Duodenal mucosa (tissue), 2 donors: ENCODE results near the gene LRRC8B.

Experiments
- H3K27ac ChIP-seq: one replicate; pipeline ENCODE4 v1.7.0; 2013; ENCODE audit warnings: low read depth, low read length
- H3K27me3 ChIP-seq, 2 donors: one replicate each; pipeline ENCODE4 v1.7.0; 2013; ENCODE audit warnings: low read length in 2 of 2, control low read depth in 1 of 2; ENCODE audit not compliant: insufficient read depth in 2 of 2, control insufficient read depth in 1 of 2
- H3K36me3 ChIP-seq, 2 donors: one replicate each; pipeline ENCODE4 v1.7.0; 2013; ENCODE audit warnings: low read length in 2 of 2, control low read depth in 1 of 2; ENCODE audit not compliant: insufficient read depth in 2 of 2, control insufficient read depth in 1 of 2
- H3K4me1 ChIP-seq, 2 donors: one replicate each; pipeline ENCODE4 v1.7.0; 2013; ENCODE audit warnings: low read length in 2 of 2, control low read depth in 1 of 2; ENCODE audit not compliant: insufficient read depth in 2 of 2, control insufficient read depth in 1 of 2
- H3K4me3 ChIP-seq, 2 donors: one replicate each; pipeline ENCODE4 v1.7.0; 2013; ENCODE audit warnings: low read length in 2 of 2, low read depth in 1 of 2
- H3K9ac ChIP-seq, 2 donors: one replicate each; pipeline ENCODE4 v1.7.0; 2013; ENCODE audit warnings: low read length in 2 of 2, low read depth in 1 of 2
- H3K9me3 ChIP-seq, 2 donors: one replicate each; pipeline ENCODE4 v1.7.0; 2013; ENCODE audit warnings: low read length in 2 of 2, control low read depth in 1 of 2; ENCODE audit not compliant: control insufficient read depth in 1 of 2

The LRRC8B gene

DNA sequence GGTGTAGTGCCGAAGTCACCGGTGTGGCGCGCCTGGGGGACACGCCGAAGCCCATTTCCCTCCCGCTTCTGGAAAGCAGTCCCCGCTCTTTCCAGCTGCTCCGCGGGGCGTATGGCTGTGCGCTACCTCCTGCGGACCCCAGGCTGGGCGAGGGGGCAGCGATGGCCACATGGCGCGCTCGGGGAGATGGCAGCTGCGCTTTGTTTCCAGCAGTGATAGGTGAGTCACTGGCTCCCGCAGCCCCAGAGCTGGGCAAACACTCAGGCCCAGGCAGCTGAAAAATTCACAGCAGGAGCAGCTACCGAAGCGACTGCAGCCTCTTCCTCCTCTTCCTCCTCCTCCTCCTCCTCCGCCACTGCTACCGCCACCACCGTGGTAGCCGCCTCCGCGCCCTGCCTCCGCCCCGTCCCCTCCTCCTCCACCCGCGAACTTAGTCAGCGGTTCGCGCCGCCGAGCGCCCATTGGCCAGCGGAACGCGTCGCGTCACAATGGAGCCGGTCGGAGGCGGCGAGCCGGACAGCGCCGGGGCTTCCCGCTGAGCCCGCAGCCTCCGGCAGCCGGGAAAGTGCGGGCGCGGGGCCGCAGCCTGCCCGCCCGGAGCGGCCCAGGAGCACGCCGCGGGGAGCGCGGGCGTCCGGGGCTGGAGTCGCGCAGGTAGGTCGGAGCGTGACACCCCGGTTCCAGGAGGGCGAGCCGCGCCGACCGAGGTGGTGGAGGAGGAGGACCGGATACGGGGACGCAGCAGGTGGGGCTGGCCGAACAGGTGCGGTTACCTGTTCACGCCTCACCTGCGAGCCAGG is at the start of gene LRRC8B:
Gene LRRC8B (plus strand): TSS at position 461 of the 800 bp plus-strand sequence. CDS start 57,822 bp downstream, outside the sequence.
- Histone ChIP-seq H3K27me3 (no peaks in the 10 kb centered on the region), H3K36me3 (no peaks in the 10 kb centered on the region), H3K9ac (peak within 1 kb of the TSS; percentile 95 to 99), H3K4me1 (peaks cover 9 to 22% of the 10 kb centered on the region in 2 donors), H3K9me3 (no peaks in the 10 kb centered on the region), H3K27ac (peak within 1 kb of the TSS; percentile 93), H3K4me3 (peak within 1 kb of the TSS; percentile 89 to 100)

DNA sequence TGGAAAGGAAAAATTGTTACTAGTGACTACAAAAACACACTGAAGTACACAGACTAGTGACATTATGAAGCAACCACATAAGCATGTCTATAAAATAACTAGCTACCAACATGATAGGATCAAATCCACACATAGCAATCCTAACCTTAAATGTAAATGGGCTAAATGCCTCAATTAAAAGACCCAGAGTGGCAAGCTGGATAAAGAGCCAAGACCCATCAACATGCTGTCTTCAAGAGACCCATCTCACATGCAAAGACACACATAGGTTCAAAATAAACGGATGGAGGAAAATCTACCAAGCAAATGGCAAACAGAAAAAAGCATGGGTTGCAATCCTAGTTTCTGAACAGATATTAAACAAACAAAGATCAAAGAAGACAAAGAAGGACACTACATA is 49.4 kb upstream of the LRRC8B start:
- no peak overlapping the region for H3K4me3 ChIP-seq
- no peak overlapping the region for H3K9ac ChIP-seq
- no peaks in the 10 kb centered on the region for H3K27me3 ChIP-seq
- no peak overlapping the region for H3K27ac ChIP-seq
- no peaks in the 10 kb centered on the region for H3K4me1 ChIP-seq
- no peaks in the 10 kb centered on the region for H3K36me3 ChIP-seq
- H3K9me3 ChIP-seq: peaks cover 0 to 3% of the 10 kb centered on the region in 2 donors

DNA sequence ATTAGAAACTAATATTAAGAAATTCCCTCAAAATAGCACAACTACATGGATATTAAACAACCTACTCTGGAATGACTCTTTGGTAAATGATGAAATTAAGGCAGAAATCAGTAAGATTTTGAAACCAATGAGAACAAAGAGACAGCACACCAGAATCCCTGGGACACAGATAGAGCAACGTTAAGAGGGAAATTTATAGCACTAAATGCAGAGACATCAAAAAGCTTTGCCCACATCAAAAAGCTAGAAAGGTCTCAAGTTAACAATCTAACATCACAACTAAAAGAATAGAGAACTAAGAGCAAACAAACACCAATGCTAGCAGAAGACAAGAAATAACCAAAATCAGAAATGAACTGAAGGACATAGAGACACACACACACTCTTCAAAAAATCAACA is 48.6 kb upstream of the LRRC8B start:
- no peak overlapping the region for H3K9ac ChIP-seq
- H3K4me3 ChIP-seq: no peak overlapping the region
- H3K4me1 ChIP-seq: no peaks in the 10 kb centered on the region
- H3K36me3 ChIP-seq: no peaks in the 10 kb centered on the region
- H3K27me3 ChIP-seq: no peaks in the 10 kb centered on the region
- peaks cover 0 to 3% of the 10 kb centered on the region in 2 donors for H3K9me3 ChIP-seq
- H3K27ac ChIP-seq: no peak overlapping the region

DNA sequence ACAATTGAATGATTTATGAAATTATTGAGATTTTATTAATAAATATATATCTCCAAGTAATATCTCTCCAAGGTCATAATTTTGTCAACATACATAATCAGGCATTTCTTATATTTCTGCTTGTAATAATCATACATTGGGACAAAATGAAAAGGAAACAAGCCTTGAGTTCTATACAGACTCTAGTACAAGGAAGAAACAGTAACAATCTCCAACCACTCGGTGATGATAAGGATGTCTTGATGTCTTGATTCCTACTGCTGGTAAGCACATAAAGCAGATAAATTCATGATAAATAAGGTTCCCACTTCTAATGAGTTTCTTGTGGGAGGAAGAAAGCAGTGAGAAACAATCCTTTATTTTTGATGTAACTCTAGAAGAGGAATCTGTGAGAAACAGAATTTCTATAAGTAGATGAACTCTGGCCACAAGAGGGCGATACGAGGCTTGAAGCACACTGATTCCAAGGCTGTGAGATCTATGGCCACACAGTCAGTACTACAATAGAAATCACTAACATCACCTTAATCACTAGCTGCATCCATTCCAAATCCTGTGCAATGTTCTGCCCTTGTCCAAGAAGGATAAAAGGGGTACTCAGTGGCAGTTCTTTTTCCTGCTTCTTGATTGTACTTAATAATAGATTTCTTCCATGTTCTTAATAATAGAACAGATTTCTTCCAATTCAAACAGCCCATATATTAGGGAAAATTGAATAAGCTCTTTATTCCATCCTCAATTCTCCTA is 41.4 kb upstream of the LRRC8B start:
- no peak overlapping the region for H3K27ac ChIP-seq
- H3K27me3 ChIP-seq: no peaks in the 10 kb centered on the region
- no peaks in the 10 kb centered on the region for H3K36me3 ChIP-seq
- H3K4me3 ChIP-seq: no peak overlapping the region
- H3K9me3 ChIP-seq: no peaks in the 10 kb centered on the region
- H3K4me1 ChIP-seq: no peaks in the 10 kb centered on the region
- no peak overlapping the region for H3K9ac ChIP-seq

DNA sequence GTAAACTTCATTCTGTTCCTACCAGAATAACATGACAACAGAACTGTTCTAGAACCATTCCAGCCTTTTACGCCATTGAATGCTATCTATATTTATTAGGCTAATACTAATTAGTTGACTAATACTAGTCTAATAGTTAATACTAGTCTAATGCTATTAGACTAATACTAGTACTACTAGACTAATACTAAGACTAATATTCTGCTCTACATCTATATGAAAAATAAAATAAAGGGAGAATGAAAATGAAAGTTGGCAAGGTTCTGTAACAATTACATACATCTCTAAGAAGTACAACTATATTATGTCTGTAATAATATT is 40.9 kb upstream of the LRRC8B start:
- Histone ChIP-seq H3K4me3 (no peak overlapping the region), H3K9me3 (no peaks in the 10 kb centered on the region), H3K27me3 (no peaks in the 10 kb centered on the region), H3K4me1 (no peaks in the 10 kb centered on the region), H3K36me3 (no peaks in the 10 kb centered on the region), H3K9ac (no peak overlapping the region), H3K27ac (no peak overlapping the region)

DNA sequence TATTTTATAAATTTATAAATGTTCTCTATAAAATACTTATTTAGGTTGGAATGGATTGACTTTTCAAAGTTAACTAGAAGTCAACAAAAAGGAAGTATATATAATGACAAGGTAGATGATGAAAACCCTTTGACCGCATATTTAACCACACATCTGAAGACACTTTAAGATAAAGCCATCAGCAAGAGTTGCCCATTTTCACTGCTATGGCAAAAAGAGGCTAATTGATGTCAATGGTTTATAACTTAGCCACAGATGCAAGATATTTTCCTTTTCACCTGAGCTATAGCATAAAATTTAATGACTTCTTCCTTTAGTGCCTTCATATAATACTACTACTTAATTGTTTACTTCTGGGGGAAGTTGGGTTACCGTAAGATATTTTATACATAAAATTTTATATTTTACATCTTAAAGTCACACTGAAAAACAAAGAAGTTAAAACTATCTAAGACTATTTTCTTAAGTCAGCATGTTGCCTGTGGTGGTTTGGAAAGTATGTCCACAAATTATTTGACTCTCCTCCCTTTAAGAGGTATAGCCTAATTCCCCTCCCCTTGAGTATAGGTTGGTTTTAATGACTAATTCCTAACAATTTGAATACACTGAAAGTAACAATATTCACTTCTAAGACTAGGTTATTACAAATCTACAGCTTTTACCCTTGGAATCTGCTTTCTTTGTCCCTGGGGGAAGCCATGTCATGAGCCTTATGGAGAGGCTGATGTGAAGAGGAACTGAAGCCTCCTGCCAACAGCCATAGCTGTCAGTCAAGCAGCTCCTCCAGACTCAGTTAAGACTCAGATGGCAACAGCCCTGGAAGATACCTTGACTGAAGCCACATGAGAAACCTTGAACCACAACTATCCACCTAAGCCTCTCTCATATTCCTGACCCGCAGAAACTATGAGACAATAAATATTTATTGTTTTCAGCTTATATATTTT is 40.3 kb upstream of the LRRC8B start:
- Histone ChIP-seq H3K4me3 (no peak overlapping the region), H3K36me3 (no peaks in the 10 kb centered on the region), H3K27me3 (no peaks in the 10 kb centered on the region), H3K4me1 (no peaks in the 10 kb centered on the region), H3K9me3 (no peaks in the 10 kb centered on the region), H3K27ac (no peak overlapping the region), H3K9ac (no peak overlapping the region)

DNA sequence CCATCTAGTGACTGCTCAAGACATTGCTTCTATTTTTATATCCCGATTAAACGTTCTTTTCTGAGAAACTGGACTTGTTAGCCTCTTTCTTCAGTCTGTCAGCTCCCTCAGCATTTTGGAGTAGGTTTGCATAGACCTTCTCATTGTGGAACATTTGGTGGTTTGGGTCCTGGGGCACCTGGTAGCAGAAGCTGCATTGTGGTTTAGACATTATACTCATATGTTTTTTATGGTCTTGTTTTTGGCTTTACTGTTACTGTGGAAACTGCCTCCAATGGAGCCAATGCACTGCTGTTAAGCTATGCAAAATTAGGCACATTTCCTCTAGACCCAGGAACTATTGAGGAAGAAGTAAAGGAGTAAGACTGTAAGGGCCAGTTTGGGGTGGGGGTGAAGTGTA is 36.7 kb upstream of the LRRC8B start:
- no peak overlapping the region for H3K9ac ChIP-seq
- no peaks in the 10 kb centered on the region for H3K9me3 ChIP-seq
- no peaks in the 10 kb centered on the region for H3K4me1 ChIP-seq
- no peaks in the 10 kb centered on the region for H3K36me3 ChIP-seq
- H3K4me3 ChIP-seq: no peak overlapping the region
- H3K27ac ChIP-seq: no peak overlapping the region
- H3K27me3 ChIP-seq: no peaks in the 10 kb centered on the region

DNA sequence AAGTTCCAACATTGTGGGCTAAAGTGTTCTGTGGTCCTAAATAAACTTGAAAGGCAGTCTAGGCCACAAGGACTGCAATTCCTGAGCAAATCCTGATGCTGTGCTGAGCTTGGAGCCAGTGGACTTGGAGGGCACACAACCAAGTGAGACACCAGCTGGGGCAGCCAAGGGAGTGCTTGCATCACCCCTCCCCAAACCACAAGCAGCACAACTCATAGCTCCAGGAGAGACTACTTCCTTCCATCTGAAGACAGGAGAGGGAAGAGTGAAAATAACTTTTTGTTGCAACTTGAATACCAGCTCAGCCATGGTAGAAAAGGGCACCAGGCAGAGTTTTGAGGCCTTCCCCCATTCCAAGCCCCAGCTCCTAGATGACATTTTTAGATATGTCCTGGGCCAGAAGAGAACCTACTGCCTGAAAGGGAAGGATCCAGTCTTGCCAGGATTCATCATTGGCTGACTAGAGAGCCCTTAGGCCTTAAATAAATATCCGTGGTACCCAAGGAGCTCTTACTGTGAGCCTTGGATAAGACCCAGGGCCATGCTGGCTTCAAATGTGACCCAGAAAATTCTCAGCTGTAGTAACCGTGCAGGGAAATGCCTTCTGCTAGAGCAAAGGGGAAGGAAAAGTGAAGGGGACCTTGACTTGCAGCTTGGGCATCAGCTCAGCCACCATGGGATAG is 35.4 kb upstream of the LRRC8B start:
- H3K27ac ChIP-seq: no peak overlapping the region
- no peaks in the 10 kb centered on the region for H3K36me3 ChIP-seq
- no peaks in the 10 kb centered on the region for H3K27me3 ChIP-seq
- no peaks in the 10 kb centered on the region for H3K4me1 ChIP-seq
- no peak overlapping the region for H3K4me3 ChIP-seq
- H3K9me3 ChIP-seq: no peaks in the 10 kb centered on the region
- no peak overlapping the region for H3K9ac ChIP-seq

DNA sequence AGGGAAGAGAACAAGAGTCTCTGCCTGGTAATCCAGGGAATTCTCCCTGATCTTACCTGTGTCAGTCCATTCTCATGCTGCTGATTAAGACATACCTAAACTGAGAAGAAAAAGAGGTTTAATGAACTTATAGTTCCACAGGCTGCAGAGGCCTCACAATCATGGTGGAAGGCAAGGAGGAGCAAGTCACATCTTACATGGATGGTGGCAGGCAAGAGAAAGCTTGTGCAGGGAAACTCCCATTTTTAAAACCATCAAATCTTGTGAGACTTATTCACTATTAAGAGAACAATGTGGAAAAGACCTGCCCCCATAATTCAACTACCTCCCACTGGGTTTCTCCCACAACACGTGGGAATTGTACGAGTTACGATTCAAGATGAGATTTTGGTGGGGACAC is 34.2 kb upstream of the LRRC8B start:
- Histone ChIP-seq H3K4me3 (no peak overlapping the region), H3K36me3 (no peaks in the 10 kb centered on the region)

More for the DNA sequence above, 34.2 kb upstream of the LRRC8B start:
- Histone ChIP-seq H3K9ac (no peak overlapping the region), H3K4me1 (no peaks in the 10 kb centered on the region), H3K27me3 (no peaks in the 10 kb centered on the region), H3K9me3 (no peaks in the 10 kb centered on the region), H3K27ac (no peak overlapping the region)
